HG02852 (cell line): ENCODE results near the gene GAPDHS.
A peak's percentile ranks its signal among the peaks of the same experiment; 100 is the strongest.

Experiments
- ATAC-seq: cut with Tn5 transposase; IDR thresholded peaks from one replicate; pipeline ENCODE4 v1.9.1; 2021; ENCODE audit warnings: mild to moderate bottlenecking, moderate library complexity; ENCODE audit not compliant: unreplicated experiment

Gene GAPDHS

GRCh38 chr19:35533201-35533821, at the start of gene GAPDHS:
TSS of gene GAPDHS (plus strand) at chr19:35533456. CDS start at chr19:35533528, 72 bp downstream.
- no peak for ATAC-seq

GRCh38 chr19:35484252-35485036, 48.8 kb upstream of the GAPDHS start:
- peak; percentile 45 for ATAC-seq

GRCh38 chr19:35486268-35486708, 47.0 kb upstream of the GAPDHS start:
- no peak for ATAC-seq

- ATAC-seq: no peak
Observed at GRCh38 chr19:35487656-35488182, 45.5 kb upstream of the GAPDHS start.

GRCh38 chr19:35488677-35489076, 44.6 kb upstream of the GAPDHS start:
- ATAC-seq: no peak

- ATAC-seq: no peak
Observed at GRCh38 chr19:35490364-35490763, 42.9 kb upstream of the GAPDHS start, which contains the start of gene KRTDAP. TSS of gene KRTDAP (minus strand) at chr19:35490464. CDS start at chr19:35490442, 22 bp downstream.

- no peak for ATAC-seq
Observed at GRCh38 chr19:35491836-35492360, 41.4 kb upstream of the GAPDHS start.

- ATAC-seq: no peak
Observed at GRCh38 chr19:35493971-35494370, 39.3 kb upstream of the GAPDHS start.

GRCh38 chr19:35495107-35496064, 37.9 kb upstream of the GAPDHS start:
- no peak for ATAC-seq

- ATAC-seq: no peak
Observed at GRCh38 chr19:35497406-35497805, 35.9 kb upstream of the GAPDHS start.

- no peak for ATAC-seq
Observed at GRCh38 chr19:35498220-35498619, 35.0 kb upstream of the GAPDHS start.

GRCh38 chr19:35498984-35499527, 34.2 kb upstream of the GAPDHS start:
- no peak for ATAC-seq

GRCh38 chr19:35500611-35501010, 32.6 kb upstream of the GAPDHS start:
- no peak for ATAC-seq

- ATAC-seq: no peak
Observed at GRCh38 chr19:35501684-35502083, 31.6 kb upstream of the GAPDHS start.

- ATAC-seq: no peak
Observed at GRCh38 chr19:35502751-35503150, 30.5 kb upstream of the GAPDHS start.

GRCh38 chr19:35506011-35506410, 27.2 kb upstream of the GAPDHS start:
- ATAC-seq: no peak

- ATAC-seq: no peak
Observed at GRCh38 chr19:35507561-35507960, 25.7 kb upstream of the GAPDHS start.

- no peak for ATAC-seq
Observed at GRCh38 chr19:35508129-35508528, 25.1 kb upstream of the GAPDHS start.

- ATAC-seq: no peak
Observed at GRCh38 chr19:35509018-35509652, 24.1 kb upstream of the GAPDHS start.
